ENCODE results near the gene RBMS1. TPM values are rescaled to one million over a fixed set of nuclear protein-coding genes. Genes with fewer than 3 reads are reported as not detected.
A peak's percentile ranks its signal among the peaks of the same experiment; 100 is the strongest.

Gene RBMS1
- total RNA-seq, 3 donors from 2014 or later (not counting 1 experiment from before 2014, with no cell fraction given): 111 to 167 (median 132) TPM

GRCh38 chr2:160339726-160340125 lies 153.9 kb downstream of the RBMS1 start:
- intact Hi-C loops (cut with micrococcal nuclease): no loop called here
- H3K4me1 Mint-ChIP-seq: peaks cover 76% of the 10 kb centered on the region in 2 donors
- H3K27me3 Mint-ChIP-seq (ENCODE audit: low read depth in 2 of 2): no peaks in the 10 kb centered on the region
- H3K36me3 Mint-ChIP-seq: no peaks in the 10 kb centered on the region
- no CpG with 5 or more reads among the region's 2 CpGs for WGBS (ENCODE audit: insufficient coverage)
- no peaks in the 10 kb centered on the region for H3K9me3 Mint-ChIP-seq
- Histone ChIP-seq H3K36me3 (ENCODE audit: control insufficient read depth, insufficient read depth, low read length) (no peaks in the 10 kb centered on the region), H3K27me3 (ENCODE audit: control insufficient read depth, insufficient read depth, low read length) (no peaks in the 10 kb centered on the region), H3K4me3 (ENCODE audit: low read length) (no peak overlapping the region), H3K27ac (ENCODE audit: low read length) (no peak overlapping the region), H3K4me1 (ENCODE audit: control insufficient read depth, insufficient read depth, low read length) (no peaks in the 10 kb centered on the region), H3K9me3 (ENCODE audit: control insufficient read depth, insufficient read depth, low read length) (no peaks in the 10 kb centered on the region)
- no peak for ATAC-seq
- no peak overlapping the region for H3K4me3 Mint-ChIP-seq
- H3K27ac Mint-ChIP-seq: peak overlapping the region; percentile 56 to 80
- no peak for TF ChIP-seq CTCF (IDR thresholded peaks at IDR 0.05)
- no peak for DNase-seq

GRCh38 chr2:160338901-160339685 lies 154.5 kb downstream of the RBMS1 start:
- Mint-ChIP-seq H3K9me3 (no peaks in the 10 kb centered on the region), H3K36me3 (no peaks in the 10 kb centered on the region), H3K4me3 (no peak overlapping the region), H3K27ac (peak overlapping the region; percentile 56 to 80), H3K4me1 (peaks cover 76 to 77% of the 10 kb centered on the region in 2 donors), H3K27me3 (ENCODE audit: low read depth in 2 of 2) (no peaks in the 10 kb centered on the region)
- no peaks in the 10 kb centered on the region for H3K36me3 ChIP-seq (ENCODE audit: control insufficient read depth, insufficient read depth, low read length)
- ATAC-seq (peak in 2 of 3 donors; percentile 44 to 49), DNase-seq (no peak)
- no peak overlapping the region for H3K27ac ChIP-seq (ENCODE audit: low read length)
- no peak for TF ChIP-seq CTCF (IDR thresholded peaks at IDR 0.05)
- intact Hi-C loops (cut with micrococcal nuclease): no loop called here
- no peak overlapping the region for H3K4me3 ChIP-seq (ENCODE audit: low read length)
- no peaks in the 10 kb centered on the region for H3K27me3 ChIP-seq (ENCODE audit: control insufficient read depth, insufficient read depth, low read length)
- H3K4me1 ChIP-seq (ENCODE audit: control insufficient read depth, insufficient read depth, low read length): no peaks in the 10 kb centered on the region
- H3K9me3 ChIP-seq (ENCODE audit: control insufficient read depth, insufficient read depth, low read length): no peaks in the 10 kb centered on the region
- WGBS (ENCODE audit: insufficient coverage): 84% methylated on average over 3 of the region's 5 CpGs

- Histone ChIP-seq H3K27me3 (ENCODE audit: control insufficient read depth, insufficient read depth, low read length) (no peaks in the 10 kb centered on the region), H3K4me1 (ENCODE audit: control insufficient read depth, insufficient read depth, low read length) (peaks cover 7% of the 10 kb centered on the region), H3K4me3 (ENCODE audit: low read length) (no peak overlapping the region), H3K27ac (ENCODE audit: low read length) (no peak overlapping the region), H3K36me3 (ENCODE audit: control insufficient read depth, insufficient read depth, low read length) (no peaks in the 10 kb centered on the region), H3K9me3 (ENCODE audit: control insufficient read depth, insufficient read depth, low read length) (no peaks in the 10 kb centered on the region)
- Mint-ChIP-seq H3K27ac (peak overlapping the region in 1 of 2 donors; percentile 36), H3K4me3 (no peak overlapping the region), H3K9me3 (no peaks in the 10 kb centered on the region), H3K36me3 (no peaks in the 10 kb centered on the region), H3K4me1 (peaks cover 74 to 75% of the 10 kb centered on the region in 2 donors), H3K27me3 (ENCODE audit: low read depth in 2 of 2) (no peaks in the 10 kb centered on the region)
- DNase-seq: no peak
- no peak for TF ChIP-seq CTCF (IDR thresholded peaks at IDR 0.05)
- intact Hi-C loops (cut with micrococcal nuclease): no loop called here
- ATAC-seq: no peak
- 58% methylated on average over 3 of the region's 3 CpGs for WGBS (ENCODE audit: insufficient coverage)
These were observed 155.9 kb downstream of the RBMS1 start for GRCh38 chr2:160337728-160338127.
